SK-N-SH (cell line): ENCODE data around the gene CNNM1. TPM values are rescaled to one million over a fixed set of nuclear protein-coding genes. Genes with fewer than 3 reads are reported as not detected.

Source experiments
- CTCF ChIA-PET: fragments of 300-600, 350-600 bp; formaldehyde crosslinking; extraction: SDS; loops from one replicate; lab custom pipeline; 2021; lab: Yijun Ruan, JAX
- POLR2A ChIA-PET: fragments of 350-600 bp; sonication (Branson Sonifier 250); formaldehyde crosslinking; extraction: SDS; loops from one replicate; lab custom pipeline; 2020; ENCODE audit warnings: antibody characterized with exemption, inconsistent platforms; lab: Yijun Ruan, JAX
- DNase-seq: peaks from one replicate; pipeline ENCODE4 v3.0.0; 2012
- H2AFZ ChIP-seq: fragments of 200-600 bp; sonication (generic); 2 replicates; pipeline ENCODE4 v1.8.1; 2016; ENCODE audit warnings: antibody characterized with exemption, mild to moderate bottlenecking, low read depth
- H3F3A ChIP-seq: fragments of 200-600 bp; sonication (generic); replicated peaks from 2 replicates; pipeline ENCODE3; 2016; ENCODE audit warnings: antibody characterized with exemption, mild to moderate bottlenecking; ENCODE audit not compliant: insufficient read depth
- H3K27ac ChIP-seq, 2 experiments: fragments of 200-500 bp in 1 of 2; fragments of 200-600 bp in 1 of 2; sonication (Bioruptor generic) in 1 of 2; sonication (generic), shearing (Covaris generic) in 1 of 2; 2 replicates each; pipeline versions ENCODE4 v1.5.1 to v1.6.1; 2014 to 2016; ENCODE audit warnings: low read depth in 2 of 2, inconsistent platforms in 1 of 2, low read length in 1 of 2, mild to moderate bottlenecking in 1 of 2, mixed read lengths in 1 of 2
- H3K27me3 ChIP-seq: fragments of 200-600 bp; sonication (generic), shearing (Covaris generic); 2 replicates; pipeline ENCODE4 v1.6.1; 2016; ENCODE audit warnings: mixed run types; ENCODE audit not compliant: insufficient read depth
- H3K36me3 ChIP-seq, 2 experiments: fragments of 200-500 bp in 1 of 2; fragments of 200-600 bp in 1 of 2; sonication (Bioruptor generic) in 1 of 2; sonication (generic) in 1 of 2; replicated peaks in 1 of 2; 2 replicates each; pipeline versions ENCODE3 to v1.5.1; 2014 to 2016; ENCODE audit warnings: low read length in 1 of 2, mild to moderate bottlenecking in 1 of 2; ENCODE audit not compliant: insufficient read depth in 2 of 2, control insufficient read depth in 1 of 2
- H3K4me1 ChIP-seq, 2 experiments: fragments of 200-500 bp in 1 of 2; fragments of 200-600 bp in 1 of 2; sonication (Bioruptor generic) in 1 of 2; sonication (generic), shearing (Covaris generic) in 1 of 2; 2 replicates each; pipeline versions ENCODE4 v1.5.1 to v1.6.1; 2014 to 2016; ENCODE audit warnings: low read depth in 1 of 2, low read length in 1 of 2, mixed run types in 1 of 2; ENCODE audit not compliant: insufficient read depth in 2 of 2, control insufficient read depth in 1 of 2
- H3K4me2 ChIP-seq: fragments of 200-600 bp; sonication (generic), shearing (Covaris generic); 2 replicates; pipeline ENCODE4 v1.6.1; 2017; ENCODE audit warnings: mixed run types
- H3K4me3 ChIP-seq, 2 experiments: fragments of 200-500 bp in 1 of 2; fragments of 200-600 bp in 1 of 2; sonication (Bioruptor generic) in 1 of 2; sonication (generic), shearing (Covaris generic) in 1 of 2; 2 replicates each; pipeline versions ENCODE4 v1.5.1 to v1.8.1; 2014 to 2016; ENCODE audit warnings: low read depth in 2 of 2, inconsistent platforms in 1 of 2, low read length in 1 of 2, mild to moderate bottlenecking in 1 of 2, mixed read lengths in 1 of 2, moderate library complexity in 1 of 2
- H3K79me2 ChIP-seq: fragments of 200-600 bp; sonication (generic); 2 replicates; pipeline ENCODE4 v1.8.1; 2017; ENCODE audit warnings: mild to moderate bottlenecking; ENCODE audit not compliant: insufficient read depth
- H3K9ac ChIP-seq: fragments of 200-600 bp; sonication (generic); 2 replicates; pipeline ENCODE4 v1.6.1; 2017; ENCODE audit warnings: mixed run types
- H3K9me2 ChIP-seq: fragments of 200-600 bp; sonication (generic); 2 replicates; pipeline ENCODE4 v1.6.1; 2017; ENCODE audit warnings: mixed run types
- H3K9me3 ChIP-seq: fragments of 200-600 bp; sonication (generic); 2 replicates; pipeline ENCODE4 v1.6.1; 2017; ENCODE audit warnings: mixed run types, mild to moderate bottlenecking, moderate library complexity
- H4K20me1 ChIP-seq: fragments of 200-600 bp; sonication (generic); 2 replicates; pipeline ENCODE4 v1.6.1; 2017; ENCODE audit warnings: mild to moderate bottlenecking, mixed run types; ENCODE audit not compliant: insufficient read depth
- EP300 ChIP-seq, 2 experiments: IDR thresholded peaks; 2 replicates each; pipeline versions ENCODE4 v1.4.0 to v1.6.1; 2012; ENCODE audit warnings: borderline replicate concordance in 1 of 2, low read depth in 1 of 2, low read length in 1 of 2
- EZH2phosphoT487 ChIP-seq: fragments of 200-600 bp; sonication (generic); IDR thresholded peaks from 2 replicates; pipeline ENCODE4 v1.6.1; 2017; ENCODE audit warnings: low read depth, mixed run types, mild to moderate bottlenecking, antibody characterized with exemption, moderate library complexity, borderline replicate concordance
- FOXM1 ChIP-seq: IDR thresholded peaks from 2 replicates; pipeline ENCODE4 v1.4.0; 2012; ENCODE audit warnings: low read depth, mild to moderate bottlenecking
- GATA2 ChIP-seq: sonication (generic); formaldehyde crosslinking; IDR thresholded peaks from 2 replicates; pipeline ENCODE4 v1.5.0; 2020; ENCODE audit warnings: mild to moderate bottlenecking, missing genetic modification reagents
- MXI1 ChIP-seq: IDR thresholded peaks from 2 replicates; pipeline ENCODE4 v1.6.1; 2012; ENCODE audit warnings: mild to moderate bottlenecking, low read depth, low read length, improper control_type of control experiment
- POLR2AphosphoS5 ChIP-seq: IDR thresholded peaks from 2 replicates; pipeline ENCODE4 v1.6.1; 2012; ENCODE audit warnings: low read depth, low read length
- RFX5 ChIP-seq: IDR thresholded peaks from 2 replicates; pipeline ENCODE4 v1.6.1; 2012; ENCODE audit warnings: mild to moderate bottlenecking, improper control_type of control experiment, low read length
- TAF1 ChIP-seq: IDR thresholded peaks from 2 replicates; pipeline ENCODE4 v1.6.1; 2012; ENCODE audit warnings: low read depth, mild to moderate bottlenecking, low read length, moderate library complexity, borderline replicate concordance
- WGBS: methylation state at CpG from one replicate; pipeline ENCODE4 v1.1.6; 2017; ENCODE audit warnings: low lambda C conversion rate; 5-methylcytosine and 5-hydroxymethylcytosine counted together
- polyA plus RNA-seq, 3 experiments: library from polyadenylated mRNA; depleted of rRNA; stranded (reverse); fragments of >200 nt; gene quantifications; 2 replicates each; pipeline ENCODE4 v1.2.3, GENCODE V29; 2012
- TF ChIP-seq, protein P1 (sequence below): IDR thresholded peaks from 2 replicates; pipeline ENCODE4; 2012
- TF ChIP-seq, protein P2 (sequence below): fragments of 200-600 bp; sonication (generic); IDR thresholded peaks from 2 replicates; pipeline ENCODE4 v1.6.1; 2017; ENCODE audit warnings: antibody characterized with exemption, mild to moderate bottlenecking, moderate library complexity
- TF ChIP-seq, protein P3 (sequence below): fragments of 150-350 bp; IDR thresholded peaks from 2 replicates; pipeline ENCODE4 v1.6.1; 2017; ENCODE audit warnings: antibody characterized with exemption, low read length, low read depth, borderline replicate concordance

CNNM1 gene
- polyA plus RNA-seq, 1 of the 3 experiments (the other 2 are of a cell fraction), result 0.12 TPM

DNA sequence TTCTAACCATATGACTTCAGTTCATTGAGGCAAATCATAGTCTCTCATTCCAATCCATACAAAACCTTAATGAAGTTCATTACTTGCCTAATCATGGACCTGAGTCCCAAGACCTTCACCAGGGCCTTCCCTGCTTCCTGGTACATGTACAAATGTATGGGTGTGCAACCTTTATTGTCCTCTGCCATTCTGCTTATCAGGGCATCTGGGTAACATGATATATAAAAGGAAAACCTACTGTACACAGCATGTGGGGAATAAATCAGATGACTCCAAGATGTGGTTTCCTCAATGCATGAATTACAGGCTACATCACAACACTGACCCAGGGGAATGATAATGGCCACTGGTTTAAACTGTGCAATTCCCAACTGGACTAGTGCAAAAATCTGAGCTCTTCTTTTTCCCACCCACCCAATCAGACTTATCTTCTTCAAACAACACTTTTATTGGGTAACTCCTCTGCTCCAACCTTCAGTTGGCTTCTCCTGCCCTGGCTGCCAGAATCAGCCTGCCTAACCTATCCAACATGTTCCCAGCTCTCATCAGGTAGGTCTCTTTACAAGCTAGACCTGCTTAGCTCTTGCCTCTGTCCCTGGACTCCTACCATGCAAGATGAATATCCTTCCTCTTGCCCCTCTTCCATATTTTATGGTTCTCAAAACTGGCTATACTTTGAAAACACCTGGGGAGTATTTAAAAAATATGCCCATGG is 89.9 kb downstream of the CNNM1 start:
- no peaks in the 10 kb centered on the region for H3K27me3 ChIP-seq
- no peaks in the 10 kb centered on the region for H3K9me2 ChIP-seq
- POLR2A ChIA-PET, result no interaction called here
- H4K20me1 ChIP-seq, result no peaks in the 10 kb centered on the region
- no peak overlapping the region for H3K9ac ChIP-seq
- H3K36me3 ChIP-seq, result peaks cover 5 to 22% of the 10 kb centered on the region in 2 experiments
- TF ChIP-seq, protein P1, sequence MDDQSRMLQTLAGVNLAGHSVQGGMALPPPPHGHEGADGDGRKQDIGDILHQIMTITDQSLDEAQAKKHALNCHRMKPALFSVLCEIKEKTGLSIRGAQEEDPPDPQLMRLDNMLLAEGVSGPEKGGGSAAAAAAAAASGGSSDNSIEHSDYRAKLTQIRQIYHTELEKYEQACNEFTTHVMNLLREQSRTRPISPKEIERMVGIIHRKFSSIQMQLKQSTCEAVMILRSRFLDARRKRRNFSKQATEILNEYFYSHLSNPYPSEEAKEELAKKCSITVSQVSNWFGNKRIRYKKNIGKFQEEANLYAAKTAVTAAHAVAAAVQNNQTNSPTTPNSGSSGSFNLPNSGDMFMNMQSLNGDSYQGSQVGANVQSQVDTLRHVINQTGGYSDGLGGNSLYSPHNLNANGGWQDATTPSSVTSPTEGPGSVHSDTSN, result no peak
- TF ChIP-seq GATA2 (CRISPR knock-in tag) (no peak), EZH2phosphoT487 (no peak), FOXM1 (no peak)
- TF ChIP-seq, protein P2, sequence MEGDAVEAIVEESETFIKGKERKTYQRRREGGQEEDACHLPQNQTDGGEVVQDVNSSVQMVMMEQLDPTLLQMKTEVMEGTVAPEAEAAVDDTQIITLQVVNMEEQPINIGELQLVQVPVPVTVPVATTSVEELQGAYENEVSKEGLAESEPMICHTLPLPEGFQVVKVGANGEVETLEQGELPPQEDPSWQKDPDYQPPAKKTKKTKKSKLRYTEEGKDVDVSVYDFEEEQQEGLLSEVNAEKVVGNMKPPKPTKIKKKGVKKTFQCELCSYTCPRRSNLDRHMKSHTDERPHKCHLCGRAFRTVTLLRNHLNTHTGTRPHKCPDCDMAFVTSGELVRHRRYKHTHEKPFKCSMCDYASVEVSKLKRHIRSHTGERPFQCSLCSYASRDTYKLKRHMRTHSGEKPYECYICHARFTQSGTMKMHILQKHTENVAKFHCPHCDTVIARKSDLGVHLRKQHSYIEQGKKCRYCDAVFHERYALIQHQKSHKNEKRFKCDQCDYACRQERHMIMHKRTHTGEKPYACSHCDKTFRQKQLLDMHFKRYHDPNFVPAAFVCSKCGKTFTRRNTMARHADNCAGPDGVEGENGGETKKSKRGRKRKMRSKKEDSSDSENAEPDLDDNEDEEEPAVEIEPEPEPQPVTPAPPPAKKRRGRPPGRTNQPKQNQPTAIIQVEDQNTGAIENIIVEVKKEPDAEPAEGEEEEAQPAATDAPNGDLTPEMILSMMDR, result no peak
- TF ChIP-seq, protein P3, sequence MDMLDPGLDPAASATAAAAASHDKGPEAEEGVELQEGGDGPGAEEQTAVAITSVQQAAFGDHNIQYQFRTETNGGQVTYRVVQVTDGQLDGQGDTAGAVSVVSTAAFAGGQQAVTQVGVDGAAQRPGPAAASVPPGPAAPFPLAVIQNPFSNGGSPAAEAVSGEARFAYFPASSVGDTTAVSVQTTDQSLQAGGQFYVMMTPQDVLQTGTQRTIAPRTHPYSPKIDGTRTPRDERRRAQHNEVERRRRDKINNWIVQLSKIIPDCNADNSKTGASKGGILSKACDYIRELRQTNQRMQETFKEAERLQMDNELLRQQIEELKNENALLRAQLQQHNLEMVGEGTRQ, result no peak
- TF ChIP-seq, all 33 proteins: peak for 0
- DNase-seq, result no peak
- Histone ChIP-seq H3K4me1 (no peaks in the 10 kb centered on the region), H3K79me2 (no peaks in the 10 kb centered on the region), H3K9me3 (no peaks in the 10 kb centered on the region), H3K4me2 (no peak overlapping the region), H2AFZ (no peak overlapping the region), H3K27ac (no peak overlapping the region), H3K4me3 (no peak overlapping the region), H3F3A (no peaks in the 10 kb centered on the region)
- CTCF ChIA-PET, result interaction anchor here (1.5 kb wide), 1 partner anchor 27 kb away, joined by 5 read pairs; no protein-coding TSS in a partner anchor

DNA sequence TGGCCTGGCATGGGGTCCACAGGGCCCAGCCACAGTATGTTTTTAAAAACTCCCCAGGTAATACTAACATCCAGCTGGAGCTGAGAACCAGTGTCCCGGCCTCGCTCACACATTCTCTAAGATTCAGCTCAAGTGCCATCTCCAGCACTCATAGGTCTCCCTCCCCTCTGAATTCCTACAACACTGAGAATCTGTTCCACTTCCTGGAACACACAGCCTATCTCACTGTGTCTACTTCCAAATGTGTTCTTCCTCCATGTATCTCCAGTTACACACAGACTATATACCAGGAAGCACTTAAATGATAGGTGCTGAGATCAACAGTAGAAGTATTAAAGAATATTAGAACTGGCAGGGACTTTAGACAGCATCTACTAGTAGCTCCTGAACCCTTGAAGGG is 90.5 kb downstream of the CNNM1 start:
- Histone ChIP-seq H3K9ac (no peak overlapping the region), H3F3A (no peaks in the 10 kb centered on the region), H3K79me2 (no peaks in the 10 kb centered on the region), H3K4me1 (no peaks in the 10 kb centered on the region), H3K36me3 (peaks cover 11 to 27% of the 10 kb centered on the region in 2 experiments), H3K4me3 (no peak overlapping the region), H4K20me1 (no peaks in the 10 kb centered on the region), H2AFZ (no peak overlapping the region), H3K27ac (no peak overlapping the region), H3K27me3 (no peaks in the 10 kb centered on the region), H3K4me2 (no peak overlapping the region), H3K9me3 (no peaks in the 10 kb centered on the region), H3K9me2 (no peaks in the 10 kb centered on the region)
- POLR2A ChIA-PET, result no interaction called here
- CTCF ChIA-PET, result interaction anchor here (1.5 kb wide), 1 partner anchor 27 kb away, joined by 5 read pairs; no protein-coding TSS in a partner anchor
- DNase-seq, result no peak
- TF ChIP-seq POLR2AphosphoS5 (no peak), MXI1 (no peak), GATA2 (CRISPR knock-in tag) (no peak), EP300 (IDR thresholded peaks at IDR 0.05; ENCODE audit: borderline replicate concordance in 1 of 2, low read depth in 1 of 2, low read length in 1 of 2) (no peak), RFX5 (no peak), TAF1 (no peak)
- TF ChIP-seq, protein P1, result no peak
- WGBS, result 100% methylated on average over 1 of the region's 2 CpGs
